IMR-90 (cell line): ENCODE measurements around the gene MTPN. TPM values are rescaled to one million over a fixed set of nuclear protein-coding genes. Genes with fewer than 3 reads are reported as not detected.

ENCODE experiments used
- ATAC-seq: fragments of 200-7000 bp; cut with Tn5 transposase; 2 replicates; pipeline ENCODE4 v1.9.1; 2020; ENCODE audit warnings: low read depth, mild to moderate bottlenecking, moderate library complexity
- BruUV-seq: library from RNA; stranded (reverse); fragments of 400-500 nt; replicated peaks from 2 replicates; lab custom pipeline; 2021; lab: Mats Ljungman, UMichigan
- CTCF ChIA-PET: fragments of 300-600 bp; formaldehyde crosslinking; extraction: SDS; loops from one replicate; lab custom pipeline; 2021; ENCODE audit warnings: antibody characterized with exemption; lab: Yijun Ruan, JAX
- POLR2A ChIA-PET: fragments of 300-600 bp; sonication (Branson Sonifier 250); formaldehyde crosslinking; loops from one replicate; lab custom pipeline; 2022; ENCODE audit warnings: antibody characterized with exemption; ENCODE audit not compliant: unreplicated experiment; lab: Charles Lee
- DNase-seq: peaks from one replicate; pipeline ENCODE4 v3.0.0; 2013
- H2AFZ ChIP-seq: replicated peaks from 2 replicates; pipeline ENCODE3; 2013; ENCODE audit warnings: low read length, mild to moderate bottlenecking; ENCODE audit not compliant: poor library complexity
- H2AK5ac ChIP-seq: 2 replicates; pipeline ENCODE4 v1.6.1; 2013; ENCODE audit warnings: low read depth, low read length, inconsistent platforms
- H2AK9ac ChIP-seq: replicated peaks from 2 replicates; pipeline ENCODE3; 2013; ENCODE audit warnings: mild to moderate bottlenecking, low read depth, low read length, moderate library complexity; ENCODE audit not compliant: poor library complexity
- H2BK120ac ChIP-seq: 2 replicates; pipeline ENCODE4 v1.6.1; 2013; ENCODE audit warnings: low read depth, low read length, inconsistent platforms
- H2BK15ac ChIP-seq: 3 replicates; pipeline ENCODE4 v1.6.1; 2013; ENCODE audit warnings: low read depth, low read length, inconsistent platforms
- H2BK20ac ChIP-seq: 2 replicates; pipeline ENCODE4 v1.6.1; 2013; ENCODE audit warnings: low read depth, mild to moderate bottlenecking, inconsistent platforms, low read length, moderate library complexity
- H2BK5ac ChIP-seq: 2 replicates; pipeline ENCODE4 v1.6.1; 2013; ENCODE audit warnings: mild to moderate bottlenecking, low read depth, low read length, inconsistent platforms; ENCODE audit not compliant: poor library complexity, severe bottlenecking
- H3K14ac ChIP-seq: replicated peaks from 2 replicates; pipeline ENCODE4 v1.6.1; 2013; ENCODE audit warnings: low read depth, low read length, inconsistent platforms
- H3K18ac ChIP-seq: 2 replicates; pipeline ENCODE4 v1.6.1; 2013; ENCODE audit warnings: low read depth, low read length, control low read depth
- H3K23ac ChIP-seq: 2 replicates; pipeline ENCODE4 v1.6.1; 2013; ENCODE audit warnings: low read depth, low read length, inconsistent platforms
- H3K27ac ChIP-seq: 2 replicates; pipeline ENCODE4 v1.5.1; 2013; ENCODE audit warnings: mild to moderate bottlenecking, control low read depth, low read length; ENCODE audit not compliant: insufficient read depth
- H3K27me3 ChIP-seq: 2 replicates; pipeline ENCODE4 v1.6.1; 2013; ENCODE audit warnings: low read length; ENCODE audit not compliant: control insufficient read depth, insufficient read depth
- H3K36me3 ChIP-seq: 2 replicates; pipeline ENCODE4 v1.6.1; 2013; ENCODE audit warnings: low read length, mixed read lengths; ENCODE audit not compliant: control insufficient read depth, insufficient read depth
- H3K4ac ChIP-seq: 2 replicates; pipeline ENCODE4 v1.6.1; 2013; ENCODE audit warnings: low read depth, low read length, inconsistent platforms
- H3K4me1 ChIP-seq: 2 replicates; pipeline ENCODE4 v1.6.1; 2013; ENCODE audit warnings: low read length, mixed read lengths; ENCODE audit not compliant: control insufficient read depth, insufficient read depth
- H3K4me2 ChIP-seq: 2 replicates; pipeline ENCODE4 v1.6.1; 2013; ENCODE audit warnings: low read depth, mild to moderate bottlenecking, control low read depth, low read length, moderate library complexity
- H3K4me3 ChIP-seq: 2 replicates; pipeline ENCODE4 v1.5.1; 2013; ENCODE audit warnings: low read depth, mild to moderate bottlenecking, control low read depth, low read length, moderate library complexity; ENCODE audit not compliant: insufficient read depth
- H3K56ac ChIP-seq: 2 replicates; pipeline ENCODE4 v1.6.1; 2013; ENCODE audit warnings: low read length, inconsistent platforms; ENCODE audit not compliant: insufficient read depth; ENCODE audit errors: extremely low read depth
- H3K79me1 ChIP-seq, 2 experiments: 2 replicates each; pipeline ENCODE4 v1.6.1; 2013; ENCODE audit warnings: low read length in 2 of 2, inconsistent platforms in 1 of 2, low read depth in 1 of 2
- H3K9ac ChIP-seq: 2 replicates; pipeline ENCODE4 v1.6.1; 2013; ENCODE audit warnings: low read depth, low read length, control low read depth
- H3K9me1 ChIP-seq: 2 replicates; pipeline ENCODE4 v1.6.1; 2013; ENCODE audit warnings: low read length, inconsistent platforms; ENCODE audit not compliant: insufficient read depth
- H3K9me3 ChIP-seq: 2 replicates; pipeline ENCODE4 v1.6.1; 2013; ENCODE audit warnings: low read length; ENCODE audit not compliant: control insufficient read depth, insufficient read depth
- H4K20me1 ChIP-seq: 2 replicates; pipeline ENCODE4 v1.6.1; 2013; ENCODE audit warnings: low read length, inconsistent platforms; ENCODE audit not compliant: insufficient read depth
- H4K5ac ChIP-seq: 2 replicates; pipeline ENCODE4 v1.6.1; 2013; ENCODE audit warnings: mild to moderate bottlenecking, low read depth, low read length, control low read depth
- H4K8ac ChIP-seq, 2 experiments: 2 replicates each; pipeline ENCODE4 v1.6.1; 2013; ENCODE audit warnings: low read depth in 2 of 2, low read length in 2 of 2, control low read depth in 1 of 2, inconsistent platforms in 1 of 2
- H4K91ac ChIP-seq: 2 replicates; pipeline ENCODE4 v1.6.1; 2013; ENCODE audit warnings: low read depth, low read length, inconsistent platforms; ENCODE audit not compliant: insufficient read depth
- BHLHE40 ChIP-seq: fragments of 150-350 bp; IDR thresholded peaks from 2 replicates; pipeline ENCODE4 v1.6.1; 2016; ENCODE audit warnings: mild to moderate bottlenecking, low read depth, low read length
- CEBPB ChIP-seq: IDR thresholded peaks from 2 replicates; pipeline ENCODE4 v1.6.1; 2012; ENCODE audit warnings: low read depth, low read length, improper control_type of control experiment
- CHD1 ChIP-seq: IDR thresholded peaks from 2 replicates; pipeline ENCODE4 v1.6.1; 2012; ENCODE audit warnings: low read depth, low read length, improper control_type of control experiment
- ELK1 ChIP-seq: fragments of 150-350 bp; IDR thresholded peaks from 2 replicates; pipeline ENCODE4 v1.6.1; 2016; ENCODE audit warnings: low read depth, mild to moderate bottlenecking, low read length, moderate library complexity, borderline replicate concordance
- FOS ChIP-seq: fragments of 150-350 bp; IDR thresholded peaks from 2 replicates; pipeline ENCODE4 v1.6.1; 2016; ENCODE audit warnings: low read depth, low read length
- MAFK ChIP-seq: IDR thresholded peaks from 2 replicates; pipeline ENCODE4 v1.6.1; 2012; ENCODE audit warnings: low read depth, low read length, improper control_type of control experiment
- MAZ ChIP-seq: IDR thresholded peaks from 2 replicates; pipeline ENCODE4 v1.6.1; 2012; ENCODE audit warnings: low read depth, mild to moderate bottlenecking, low read length, improper control_type of control experiment, moderate library complexity, borderline replicate concordance
- MXI1 ChIP-seq: IDR thresholded peaks from 2 replicates; pipeline ENCODE4 v1.6.1; 2012; ENCODE audit warnings: low read depth, mild to moderate bottlenecking, low read length, moderate library complexity, borderline replicate concordance
- NFE2L2 ChIP-seq: fragments of 150-350 bp; IDR thresholded peaks from 2 replicates; pipeline ENCODE4 v1.6.1; 2016; ENCODE audit warnings: low read depth, mild to moderate bottlenecking, low read length
- POLR2A ChIP-seq: IDR thresholded peaks from 2 replicates; pipeline ENCODE4 v1.6.1; 2012; ENCODE audit warnings: mild to moderate bottlenecking, low read depth, low read length
- RAD21 ChIP-seq: IDR thresholded peaks from 2 replicates; pipeline ENCODE4 v1.6.1; 2012; ENCODE audit warnings: low read length, improper control_type of control experiment
- RCOR1 ChIP-seq: IDR thresholded peaks from 2 replicates; pipeline ENCODE4 v1.6.1; 2012; ENCODE audit warnings: mild to moderate bottlenecking, low read length, improper control_type of control experiment; ENCODE audit not compliant: insufficient replicate concordance
- RFX5 ChIP-seq: IDR thresholded peaks from 2 replicates; pipeline ENCODE4 v1.8.0; 2012; ENCODE audit warnings: low read depth, mild to moderate bottlenecking, low read length, moderate library complexity
- SMC3 ChIP-seq: fragments of 150-350 bp; IDR thresholded peaks from 2 replicates; pipeline ENCODE4 v1.6.1; 2016; ENCODE audit warnings: low read depth, mild to moderate bottlenecking, antibody characterized with exemption, low read length, moderate library complexity
- USF2 ChIP-seq: fragments of 150-350 bp; IDR thresholded peaks from 2 replicates; pipeline ENCODE4 v1.6.1; 2017; ENCODE audit warnings: mild to moderate bottlenecking, antibody characterized with exemption, low read length, low read depth
- WGBS, 2 experiments: methylation state at CpG; one replicate each; pipeline versions ENCODE4 v1.1.5 to v1.1.7; 2013; ENCODE audit warnings: missing lambda C conversion rate in 2 of 2; ENCODE audit not compliant: insufficient read length in 1 of 2; ENCODE audit errors: extremely low coverage in 2 of 2; 5-methylcytosine and 5-hydroxymethylcytosine counted together
- dilution Hi-C: fragments of 300-500 bp; cut with HindIII; formaldehyde crosslinking; loops from one replicate; pipeline ENCODE4 v1.14.3; 2018; ENCODE audit warnings: low sequenced_read_pairs; ENCODE audit not compliant: unreplicated experiment
- in situ Hi-C: fragments of 300-500 bp; cut with MboI; formaldehyde crosslinking; loops from 3 replicates; pipeline ENCODE4 v1.14.3; 2019; ENCODE audit warnings: low sequenced_read_pairs, inconsistent platforms, mixed read lengths
- intact Hi-C: fragments of 100-400 bp; cut with micrococcal nuclease; formaldehyde crosslinking; loops from 2 replicates; pipeline ENCODE4 v1.10.0; 2022
- polyA plus RNA-seq, 3 experiments: library from polyadenylated mRNA; depleted of rRNA; stranded (reverse); fragments of >200 nt; gene quantifications; 2 replicates each; pipeline ENCODE4 v1.2.3, GENCODE V29; 2012; ENCODE audit warnings: low replicate concordance in 1 of 3
- total RNA-seq: library from RNA; depleted of rRNA; stranded (reverse); fragments of >200 nt; gene quantifications from 2 replicates; pipeline ENCODE4 v1.2.3, GENCODE V29; 2012
- TF ChIP-seq, protein P1 (sequence below): conservative IDR thresholded peaks from 2 replicates; pipeline ENCODE4 v1.5.1; 2012; ENCODE audit warnings: mild to moderate bottlenecking, low read depth, low read length, improper control_type of control experiment

The MTPN gene
- total and polyA plus RNA-seq, 2 of the 4 experiments (the other 2 are of a cell fraction), result 58.8 to 94.4 TPM

DNA sequence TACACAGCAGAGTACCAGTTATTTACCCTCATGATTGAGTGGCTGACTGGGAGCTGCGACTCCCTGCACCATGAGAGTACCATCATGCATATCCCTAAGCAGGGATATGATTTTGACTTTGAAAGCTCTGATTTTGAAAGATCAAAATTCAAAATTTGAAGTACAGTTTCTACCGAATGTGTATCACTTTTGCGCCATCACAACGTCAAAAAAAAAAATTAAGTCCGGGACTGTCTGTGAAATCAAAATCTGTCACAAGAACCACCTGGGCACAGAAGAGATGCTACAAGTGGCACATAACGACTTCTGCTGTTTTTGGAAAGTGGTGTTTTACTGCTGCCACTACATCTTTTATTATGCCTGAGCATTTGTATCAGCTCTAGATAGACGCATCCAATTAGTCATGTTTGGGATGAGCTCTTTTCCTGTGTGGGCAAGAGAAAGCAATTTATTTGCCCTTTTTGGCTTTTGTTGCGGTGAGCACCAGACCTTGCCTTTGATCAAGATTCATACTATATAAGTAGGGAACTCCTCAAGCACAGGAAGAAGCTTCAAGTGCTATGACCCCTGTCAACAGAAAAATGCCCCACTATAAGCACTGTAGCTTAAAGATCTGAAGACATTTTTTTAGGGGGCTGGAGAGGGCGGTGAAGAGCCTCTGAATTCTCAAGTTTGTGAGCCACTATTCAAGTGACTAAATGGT lies 10.7 kb downstream of the MTPN start:
- Histone ChIP-seq H2BK20ac (no peak overlapping the region), H4K91ac (no peak overlapping the region), H4K8ac (no peak overlapping the region), H3K9ac (no peak overlapping the region), H3K14ac (no peak overlapping the region), H3K4me1 (no peaks in the 10 kb centered on the region), H3K9me3 (no peaks in the 10 kb centered on the region), H2AFZ (no peak overlapping the region), H2AK9ac (no peak overlapping the region), H3K4ac (no peak overlapping the region), H3K27me3 (no peaks in the 10 kb centered on the region), H2AK5ac (no peak overlapping the region), H3K27ac (no peak overlapping the region), H3K9me1 (peaks cover 7% of the 10 kb centered on the region), H3K18ac (no peak overlapping the region), H3K79me1 (peaks cover 21 to 44% of the 10 kb centered on the region in 2 experiments), H4K20me1 (peaks cover 47% of the 10 kb centered on the region), H3K4me2 (no peak overlapping the region), H3K36me3 (0 out of 2 replicates have a peak, but pooled peaks cover 2% of the 10 kb centered on the region), H3K56ac (no peak overlapping the region), H2BK5ac (no peak overlapping the region), H3K4me3 (no peak overlapping the region), H3K23ac (peak overlapping the region; percentile 7; the same call in 1 of the 2 replicates), H2BK15ac (no peak overlapping the region), H4K5ac (no peak overlapping the region), H2BK120ac (no peak overlapping the region)
- WGBS, 2 experiments, result 92% methylated on average over 4 of the region's 9 CpGs; no CpG with 5 or more reads in 1 of the 2 experiments
- POLR2A ChIA-PET, result no interaction called here
- in situ Hi-C loops (no loop called here), dilution Hi-C loops (no loop called here), intact Hi-C loops (no loop called here)
- CTCF ChIA-PET, result no interaction called here
- BruUV-seq, result no TSS peak
- TF ChIP-seq FOS, result no peak
- no peak for TF ChIP-seq CEBPB
- TF ChIP-seq MXI1, result no peak
- TF ChIP-seq MAZ, result no peak
- no peak for TF ChIP-seq USF2
- TF ChIP-seq BHLHE40, result no peak
- no peak for TF ChIP-seq CHD1
- no peak for TF ChIP-seq NFE2L2
- no peak for TF ChIP-seq MAFK
- no peak for TF ChIP-seq POLR2A
- TF ChIP-seq ELK1, result no peak
- no peak for TF ChIP-seq RFX5
- TF ChIP-seq, protein P1, sequence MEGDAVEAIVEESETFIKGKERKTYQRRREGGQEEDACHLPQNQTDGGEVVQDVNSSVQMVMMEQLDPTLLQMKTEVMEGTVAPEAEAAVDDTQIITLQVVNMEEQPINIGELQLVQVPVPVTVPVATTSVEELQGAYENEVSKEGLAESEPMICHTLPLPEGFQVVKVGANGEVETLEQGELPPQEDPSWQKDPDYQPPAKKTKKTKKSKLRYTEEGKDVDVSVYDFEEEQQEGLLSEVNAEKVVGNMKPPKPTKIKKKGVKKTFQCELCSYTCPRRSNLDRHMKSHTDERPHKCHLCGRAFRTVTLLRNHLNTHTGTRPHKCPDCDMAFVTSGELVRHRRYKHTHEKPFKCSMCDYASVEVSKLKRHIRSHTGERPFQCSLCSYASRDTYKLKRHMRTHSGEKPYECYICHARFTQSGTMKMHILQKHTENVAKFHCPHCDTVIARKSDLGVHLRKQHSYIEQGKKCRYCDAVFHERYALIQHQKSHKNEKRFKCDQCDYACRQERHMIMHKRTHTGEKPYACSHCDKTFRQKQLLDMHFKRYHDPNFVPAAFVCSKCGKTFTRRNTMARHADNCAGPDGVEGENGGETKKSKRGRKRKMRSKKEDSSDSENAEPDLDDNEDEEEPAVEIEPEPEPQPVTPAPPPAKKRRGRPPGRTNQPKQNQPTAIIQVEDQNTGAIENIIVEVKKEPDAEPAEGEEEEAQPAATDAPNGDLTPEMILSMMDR, result no peak
- no peak for TF ChIP-seq RCOR1
- TF ChIP-seq SMC3, result no peak
- TF ChIP-seq RAD21, result no peak
- no peak for ATAC-seq
- DNase-seq, result no peak
